ENCODE data around the gene FBXL17. TPM values are rescaled to one million over a fixed set of nuclear protein-coding genes. Genes with fewer than 3 reads are reported as not detected.

FBXL17 gene
- total RNA-seq, 1 experiment from 2014 or later, result 3.5 TPM

- Mint-ChIP-seq H3K27ac (0 out of 2 replicates have a peak overlapping the region, but pooled peaks have one; percentile 58), H3K4me1 (no peaks in the 10 kb centered on the region), H3K36me3 (no peaks in the 10 kb centered on the region), H3K27me3 (ENCODE audit: low read depth) (no peaks in the 10 kb centered on the region), H3K4me3 (no peak overlapping the region), H3K9me3 (no peaks in the 10 kb centered on the region)
- no peak for ATAC-seq
- POLR2A ChIA-PET, result interaction anchor here (0.6 kb wide), 1 partner anchor 33 kb away, joined by 4 read pairs; no protein-coding TSS in a partner anchor
- CTCF ChIA-PET, result no interaction called here
- TF ChIP-seq USF2 (CRISPR knock-in tag; IDR thresholded peaks at IDR 0.05) (no peak), IRF1 (CRISPR knock-in tag; IDR thresholded peaks at IDR 0.05) (no peak), ESRRA (CRISPR knock-in tag; IDR thresholded peaks at IDR 0.05; ENCODE audit: borderline replicate concordance) (no peak), E2F5 (CRISPR knock-in tag; IDR thresholded peaks at IDR 0.05) (no peak), NR3C1 (CRISPR knock-in tag; conservative IDR thresholded peaks at IDR 0.05; ENCODE audit: low read depth) (no peak), ZNF512 (CRISPR knock-in tag; IDR thresholded peaks at IDR 0.05; ENCODE audit: borderline replicate concordance) (no peak), AFF4 (CRISPR knock-in tag; IDR thresholded peaks at IDR 0.05; ENCODE audit: borderline replicate concordance) (no peak), TEAD4 (CRISPR knock-in tag; IDR thresholded peaks at IDR 0.05) (no peak), SOX15 (CRISPR knock-in tag; IDR thresholded peaks at IDR 0.05) (no peak), RORB (CRISPR knock-in tag; IDR thresholded peaks at IDR 0.05) (no peak), USF1 (CRISPR knock-in tag; IDR thresholded peaks at IDR 0.05) (no peak), FOXJ3 (CRISPR knock-in tag; IDR thresholded peaks at IDR 0.05; ENCODE audit: borderline replicate concordance) (no peak), ATF2 (CRISPR knock-in tag; IDR thresholded peaks at IDR 0.05; ENCODE audit: borderline replicate concordance, low read depth) (no peak), IRF2 (CRISPR knock-in tag; IDR thresholded peaks at IDR 0.05; ENCODE audit: borderline replicate concordance, low read depth) (no peak), CTCF (IDR thresholded peaks at IDR 0.05) (no peak), ZNF425 (CRISPR knock-in tag; conservative IDR thresholded peaks at IDR 0.05) (no peak), ZNF396 (CRISPR knock-in tag; IDR thresholded peaks at IDR 0.05; ENCODE audit: borderline replicate concordance) (no peak), NR1H2 (CRISPR knock-in tag; IDR thresholded peaks at IDR 0.05) (no peak)
- DNase-seq (ENCODE audit: low spot score), result no peak
These were observed 57.0 kb downstream of the FBXL17 start for GRCh38 chr5:108324886-108325285.

Measured in WTC11 (cell line).